Liver (tissue), 9 donors: Measurements from ENCODE around the gene ATXN1. TPM values are rescaled to one million over a fixed set of nuclear protein-coding genes. Genes with fewer than 3 reads are reported as not detected.

ENCODE experiments used
- DNase-seq: peaks from one replicate; pipeline ENCODE4 v3.0.0-alpha.2; 2017; ENCODE audit warnings: low spot score
- H3K27ac ChIP-seq, 2 donors: one replicate each; pipeline ENCODE4 v1.7.0; 2013; ENCODE audit warnings: inconsistent platforms in 2 of 2, low read length in 2 of 2, control low read depth in 1 of 2, low read depth in 1 of 2, mild to moderate bottlenecking in 1 of 2
- H3K27me3 ChIP-seq, 4 donors: one replicate each; pipeline versions ENCODE4 v1.6.1 to v1.7.0; 2013; ENCODE audit warnings: low read length in 3 of 4, inconsistent platforms in 1 of 4, mild to moderate bottlenecking in 1 of 4, moderate library complexity in 1 of 4; ENCODE audit not compliant: control insufficient read depth in 4 of 4, insufficient read depth in 4 of 4
- H3K36me3 ChIP-seq, 4 donors: one replicate each; pipeline versions ENCODE4 v1.6.1 to v1.7.0; 2013; ENCODE audit warnings: low read length in 3 of 4, mild to moderate bottlenecking in 3 of 4, low read depth in 1 of 4, moderate library complexity in 1 of 4; ENCODE audit not compliant: control insufficient read depth in 4 of 4, insufficient read depth in 3 of 4
- H3K4me1 ChIP-seq, 4 donors: one replicate each; pipeline versions ENCODE4 v1.6.1 to v1.7.0; 2013; ENCODE audit warnings: low read length in 3 of 4, mild to moderate bottlenecking in 3 of 4, moderate library complexity in 1 of 4; ENCODE audit not compliant: control insufficient read depth in 4 of 4, insufficient read depth in 4 of 4
- H3K4me3 ChIP-seq, 3 donors: one replicate each; pipeline versions ENCODE4 v1.6.1 to v1.7.0; 2013; ENCODE audit warnings: low read length in 3 of 3, control low read depth in 1 of 3, low read depth in 1 of 3, mild to moderate bottlenecking in 1 of 3
- H3K9ac ChIP-seq, 2 donors: one replicate each; pipeline ENCODE4 v1.7.0; 2013; ENCODE audit warnings: low read length in 2 of 2, mild to moderate bottlenecking in 2 of 2, moderate library complexity in 2 of 2, control low read depth in 1 of 2, low read depth in 1 of 2
- H3K9me3 ChIP-seq, 4 donors: one replicate each; pipeline versions ENCODE4 v1.6.1 to v1.7.0; 2013; ENCODE audit warnings: low read length in 3 of 4; ENCODE audit not compliant: control insufficient read depth in 4 of 4
- ATF3 ChIP-seq: IDR thresholded peaks from 2 replicates; pipeline ENCODE4 v1.6.1; 2016; ENCODE audit warnings: antibody characterized with exemption
- CTCF ChIP-seq: fragments of 150-350 bp; IDR thresholded peaks from 2 replicates; pipeline ENCODE4 v1.5.1; 2017; ENCODE audit warnings: improper control_type of control experiment, low read depth, low read length; ENCODE audit not compliant: missing input control
- EGR1 ChIP-seq, 2 donors: IDR thresholded peaks; 2 replicates each; pipeline ENCODE4 v1.6.1; 2016 to 2018; ENCODE audit warnings: antibody characterized with exemption in 2 of 2, low read depth in 2 of 2
- FOXA1 ChIP-seq: IDR thresholded peaks from 2 replicates; pipeline ENCODE4 v1.6.1; 2016; ENCODE audit warnings: antibody characterized with exemption
- FOXA2 ChIP-seq: IDR thresholded peaks from 2 replicates; pipeline ENCODE4 v1.6.1; 2016; ENCODE audit warnings: antibody characterized with exemption
- GABPA ChIP-seq, 2 donors: IDR thresholded peaks in 1 of 2; conservative IDR thresholded peaks in 1 of 2; 2 replicates each; pipeline ENCODE4 v1.6.1; 2016; ENCODE audit warnings: antibody characterized with exemption in 2 of 2, mild to moderate bottlenecking in 1 of 2, moderate library complexity in 1 of 2
- HNF4A ChIP-seq, 2 donors: conservative IDR thresholded peaks; 2 replicates each; pipeline ENCODE4 v1.6.1; 2016; ENCODE audit warnings: antibody characterized with exemption in 2 of 2, mild to moderate bottlenecking in 2 of 2
- HNF4G ChIP-seq: IDR thresholded peaks from 2 replicates; pipeline ENCODE4 v1.6.1; 2016; ENCODE audit warnings: antibody characterized with exemption
- JUND ChIP-seq, 2 donors: IDR thresholded peaks; 2 replicates each; pipeline ENCODE4 v1.6.1; 2016; ENCODE audit warnings: antibody characterized with exemption in 2 of 2
- MAX ChIP-seq: IDR thresholded peaks from 2 replicates; pipeline ENCODE4 v1.6.1; 2016; ENCODE audit warnings: antibody characterized with exemption
- RAD21 ChIP-seq, 2 donors: IDR thresholded peaks; 2 replicates each; pipeline ENCODE4 v1.6.1; 2016; ENCODE audit warnings: antibody characterized with exemption in 2 of 2, mild to moderate bottlenecking in 2 of 2
- REST ChIP-seq: IDR thresholded peaks from 2 replicates; pipeline ENCODE4 v1.6.1; 2016; ENCODE audit warnings: antibody characterized with exemption, mild to moderate bottlenecking
- RXRA ChIP-seq, 2 donors: IDR thresholded peaks; 2 replicates each; pipeline ENCODE4 v1.6.1; 2017 to 2018; ENCODE audit warnings: antibody characterized with exemption in 2 of 2, mild to moderate bottlenecking in 1 of 2
- SP1 ChIP-seq: IDR thresholded peaks from 2 replicates; pipeline ENCODE4 v1.6.1; 2018; ENCODE audit warnings: antibody characterized with exemption, mild to moderate bottlenecking
- TAF1 ChIP-seq: conservative IDR thresholded peaks from 2 replicates; pipeline ENCODE4 v1.6.1; 2016; ENCODE audit warnings: antibody characterized with exemption, mild to moderate bottlenecking
- YY1 ChIP-seq: IDR thresholded peaks from 2 replicates; pipeline ENCODE4 v1.6.1; 2016; ENCODE audit warnings: antibody characterized with exemption, mild to moderate bottlenecking
- ZBTB33 ChIP-seq: IDR thresholded peaks from 2 replicates; pipeline ENCODE4 v1.6.1; 2016; ENCODE audit warnings: antibody characterized with exemption
- WGBS: extraction: QIAGEN DNeasy Blood & Tissue Kit; methylation state at CpG from one replicate; pipeline ENCODE4 v1.1.7; 2013; 5-methylcytosine and 5-hydroxymethylcytosine counted together
- polyA plus RNA-seq, 2 donors: library from polyadenylated mRNA; stranded (reverse) in 1 of 2; unstranded in 1 of 2; fragments of 200-250 nt in 1 of 2; fragments of >200 nt in 1 of 2; fragmentation: Nextera tagmentation in 1 of 2; extraction: Ambion mirVana in 1 of 2; gene quantifications; one replicate each; pipeline versions ENCODE4 v1.2.1 to v1.2.3, GENCODE V29; 2013 to 2015
- total RNA-seq, 2 donors: library from RNA; depleted of rRNA; stranded (reverse); fragments of >200 nt; gene quantifications; one replicate each; pipeline ENCODE4 v1.2.3, GENCODE V29; 2014
- donor health status: healthy.
- donor health status: healthy.
- donor health status: healthy.
- donor health status: healthy.
- donor health status: healthy.

ATXN1 gene
- total and polyA plus RNA-seq, 4 donors = 4.3 to 29.7 (median 8.2) TPM

GRCh38 chr6:16418151-16418550 is 343.1 kb downstream of the ATXN1 start:
- Histone ChIP-seq H3K9ac (no peak overlapping the region), H3K27me3 (no peaks in the 10 kb centered on the region), H3K4me1 (peaks cover 0 to 7% (median 3%) of the 10 kb centered on the region in 4 donors), H3K9me3 (no peaks in the 10 kb centered on the region), H3K27ac (no peak overlapping the region), H3K36me3 (no peaks in the 10 kb centered on the region), H3K4me3 (no peak overlapping the region)
- no peak for DNase-seq
- no peak for TF ChIP-seq RAD21 (IDR thresholded peaks at IDR 0.05)
- TF ChIP-seq MAX = no peak
- TF ChIP-seq HNF4A (conservative IDR thresholded peaks at IDR 0.05) = no peak
- no peak for TF ChIP-seq RXRA (IDR thresholded peaks at IDR 0.05)
- TF ChIP-seq EGR1 (IDR thresholded peaks at IDR 0.05; ENCODE audit: low read depth in 2 of 2) = no peak
- no peak for TF ChIP-seq ATF3
- no peak for TF ChIP-seq HNF4G
- no peak for TF ChIP-seq TAF1
- TF ChIP-seq REST = no peak
- no peak for TF ChIP-seq JUND (IDR thresholded peaks at IDR 0.05)
- TF ChIP-seq YY1 = no peak
- TF ChIP-seq SP1 = no peak
- TF ChIP-seq GABPA (IDR thresholded peaks at IDR 0.05 in 1 of 2, conservative IDR thresholded peaks at IDR 0.05 in 1 of 2) = no peak
- TF ChIP-seq FOXA1 = no peak
- TF ChIP-seq ZBTB33 = no peak
- no peak for TF ChIP-seq CTCF
- 88% methylated on average over 2 of the region's 2 CpGs for WGBS

- no peak overlapping the region for H3K9ac ChIP-seq
- TF ChIP-seq FOXA1 = no peak
- TF ChIP-seq HNF4G = no peak
- no peak for TF ChIP-seq ZBTB33
- TF ChIP-seq FOXA2 = no peak
Observed at GRCh38 chr6:16415677-16416076, 345.6 kb downstream of the ATXN1 start.

More at GRCh38 chr6:16415677-16416076, 345.6 kb downstream of the ATXN1 start:
- peaks cover 0 to 3% (median 1%) of the 10 kb centered on the region in 4 donors for H3K4me1 ChIP-seq
- WGBS = 92% methylated on average over 6 of the region's 6 CpGs
- no peaks in the 10 kb centered on the region for H3K9me3 ChIP-seq
- no peaks in the 10 kb centered on the region for H3K27me3 ChIP-seq
- no peaks in the 10 kb centered on the region for H3K36me3 ChIP-seq
- no peak overlapping the region for H3K27ac ChIP-seq
- no peak overlapping the region for H3K4me3 ChIP-seq
- DNase-seq = no peak
